PFSK-1 (cell line): ENCODE data around the gene THBS4. TPM values are rescaled to one million over a fixed set of nuclear protein-coding genes. Genes with fewer than 3 reads are reported as not detected.
A peak's percentile ranks its signal among the peaks of the same experiment; 100 is the strongest.

Experiments
- FOXP2 ChIP-seq: optimal IDR thresholded peaks from 2 replicates; pipeline ENCODE3; 2011; ENCODE audit warnings: borderline replicate concordance, control low read depth, inconsistent platforms; ENCODE audit not compliant: insufficient read depth; ENCODE audit errors: extremely low read length, extremely low read depth
- POLR2AphosphoS5 ChIP-seq: IDR thresholded peaks from 2 replicates; pipeline ENCODE4 v1.6.1; 2012; ENCODE audit warnings: low read depth, mild to moderate bottlenecking, control low read depth, low read length, moderate library complexity
- SIN3A ChIP-seq: IDR thresholded peaks from 2 replicates; pipeline ENCODE4 v1.6.1; 2012; ENCODE audit warnings: mild to moderate bottlenecking, low read length, moderate library complexity, borderline replicate concordance; ENCODE audit not compliant: insufficient read depth
- TAF1 ChIP-seq: IDR thresholded peaks from 2 replicates; pipeline ENCODE4 v1.6.1; 2012; ENCODE audit warnings: low read length, control low read depth, borderline replicate concordance; ENCODE audit not compliant: insufficient read depth
- polyA plus RNA-seq: library from polyadenylated mRNA; unstranded; fragments of >200 nt; gene quantifications from one replicate; pipeline ENCODE4 v1.2.1, GENCODE V29; 2012; ENCODE audit warnings: low read depth, missing spikeins; ENCODE audit not compliant: insufficient read length
- TF ChIP-seq, protein P1 (sequence below), 2 experiments: IDR thresholded peaks; 2 replicates each; pipeline versions ENCODE4 v1.6.1 to v1.8.0; 2011 to 2012; ENCODE audit warnings: low read depth in 2 of 2, low read length in 2 of 2, control low read depth in 1 of 2, inconsistent platforms in 1 of 2, mild to moderate bottlenecking in 1 of 2, moderate library complexity in 1 of 2; ENCODE audit not compliant: insufficient read depth in 1 of 2

THBS4 gene
- polyA plus RNA-seq = not detected

DNA sequence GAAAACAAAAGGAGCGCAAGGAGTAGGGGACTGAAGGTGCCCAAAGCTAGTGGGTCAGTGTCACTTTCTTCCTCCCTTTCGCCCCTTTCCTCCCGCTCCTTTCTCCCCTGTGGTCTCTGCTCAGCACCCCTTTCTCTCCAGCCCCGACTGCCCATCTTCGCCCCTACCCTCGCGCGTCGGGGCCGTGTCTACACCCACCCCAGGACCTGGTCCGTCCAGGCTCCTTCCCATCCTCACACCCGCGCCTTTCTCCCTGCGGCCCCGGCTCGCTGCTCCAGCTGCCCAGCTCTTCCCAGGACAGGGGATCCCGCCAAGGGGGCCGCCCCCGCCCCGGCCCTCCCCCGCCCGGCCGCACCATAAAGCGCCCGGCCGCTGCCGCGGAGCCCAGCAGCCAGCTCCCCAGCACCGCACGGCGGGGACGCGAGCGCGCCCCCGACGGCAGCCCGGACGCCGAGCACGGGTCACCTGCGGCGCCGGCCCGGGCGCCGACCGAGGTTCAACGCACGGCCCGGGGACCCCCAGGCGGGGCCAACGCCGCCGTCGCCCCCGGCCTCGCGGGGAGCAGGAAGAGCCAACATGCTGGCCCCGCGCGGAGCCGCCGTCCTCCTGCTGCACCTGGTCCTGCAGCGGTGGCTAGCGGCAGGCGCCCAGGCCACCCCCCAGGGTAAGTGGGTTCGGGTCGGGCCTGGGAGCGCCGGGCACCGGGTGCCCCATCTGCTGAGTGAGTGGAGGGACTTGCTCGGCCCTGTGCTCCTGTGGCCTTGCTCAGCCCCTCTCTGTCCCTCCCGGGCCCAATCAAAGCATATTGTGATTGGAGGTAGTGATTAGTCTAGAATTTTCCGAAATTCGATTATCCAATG is at the start of gene THBS4:
THBS4 (plus strand) TSS at position 387 of the 860 bp plus-strand sequence; CDS start at position 577, 190 bp downstream.
- no peak for TF ChIP-seq POLR2AphosphoS5
- no peak for TF ChIP-seq SIN3A
- TF ChIP-seq FOXP2 = no peak
- no peak for TF ChIP-seq TAF1
- TF ChIP-seq, protein P1, sequence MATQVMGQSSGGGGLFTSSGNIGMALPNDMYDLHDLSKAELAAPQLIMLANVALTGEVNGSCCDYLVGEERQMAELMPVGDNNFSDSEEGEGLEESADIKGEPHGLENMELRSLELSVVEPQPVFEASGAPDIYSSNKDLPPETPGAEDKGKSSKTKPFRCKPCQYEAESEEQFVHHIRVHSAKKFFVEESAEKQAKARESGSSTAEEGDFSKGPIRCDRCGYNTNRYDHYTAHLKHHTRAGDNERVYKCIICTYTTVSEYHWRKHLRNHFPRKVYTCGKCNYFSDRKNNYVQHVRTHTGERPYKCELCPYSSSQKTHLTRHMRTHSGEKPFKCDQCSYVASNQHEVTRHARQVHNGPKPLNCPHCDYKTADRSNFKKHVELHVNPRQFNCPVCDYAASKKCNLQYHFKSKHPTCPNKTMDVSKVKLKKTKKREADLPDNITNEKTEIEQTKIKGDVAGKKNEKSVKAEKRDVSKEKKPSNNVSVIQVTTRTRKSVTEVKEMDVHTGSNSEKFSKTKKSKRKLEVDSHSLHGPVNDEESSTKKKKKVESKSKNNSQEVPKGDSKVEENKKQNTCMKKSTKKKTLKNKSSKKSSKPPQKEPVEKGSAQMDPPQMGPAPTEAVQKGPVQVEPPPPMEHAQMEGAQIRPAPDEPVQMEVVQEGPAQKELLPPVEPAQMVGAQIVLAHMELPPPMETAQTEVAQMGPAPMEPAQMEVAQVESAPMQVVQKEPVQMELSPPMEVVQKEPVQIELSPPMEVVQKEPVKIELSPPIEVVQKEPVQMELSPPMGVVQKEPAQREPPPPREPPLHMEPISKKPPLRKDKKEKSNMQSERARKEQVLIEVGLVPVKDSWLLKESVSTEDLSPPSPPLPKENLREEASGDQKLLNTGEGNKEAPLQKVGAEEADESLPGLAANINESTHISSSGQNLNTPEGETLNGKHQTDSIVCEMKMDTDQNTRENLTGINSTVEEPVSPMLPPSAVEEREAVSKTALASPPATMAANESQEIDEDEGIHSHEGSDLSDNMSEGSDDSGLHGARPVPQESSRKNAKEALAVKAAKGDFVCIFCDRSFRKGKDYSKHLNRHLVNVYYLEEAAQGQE (IDR thresholded peaks at IDR 0.05; ENCODE audit: insufficient read depth in 1 of 2, low read depth in 2 of 2, low read length in 2 of 2) = no peak

DNA sequence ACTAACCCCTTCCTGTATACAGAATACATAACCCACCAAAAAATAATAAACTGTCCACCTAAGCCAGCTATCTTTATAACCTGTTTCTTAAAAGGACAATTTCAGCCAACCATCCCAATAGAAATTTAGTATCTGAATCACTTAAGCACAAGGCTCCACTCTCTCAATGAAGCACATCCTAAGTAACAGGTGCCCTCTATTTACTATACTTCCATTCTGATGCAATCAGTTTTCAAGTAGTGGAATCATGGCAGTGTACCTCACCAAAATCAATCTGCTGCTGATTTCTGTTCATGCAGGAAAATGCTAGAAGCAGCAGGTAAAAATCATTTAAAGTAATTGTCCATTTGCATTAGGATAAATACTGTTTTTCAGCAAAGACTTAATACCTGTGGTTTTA is 48.9 kb upstream of the THBS4 start:
- TF ChIP-seq SIN3A = no peak
- TF ChIP-seq POLR2AphosphoS5 = no peak
- TF ChIP-seq, protein P1 (IDR thresholded peaks at IDR 0.05; ENCODE audit: insufficient read depth in 1 of 2, low read depth in 2 of 2, low read length in 2 of 2) = no peak
- no peak for TF ChIP-seq FOXP2
- no peak for TF ChIP-seq TAF1

DNA sequence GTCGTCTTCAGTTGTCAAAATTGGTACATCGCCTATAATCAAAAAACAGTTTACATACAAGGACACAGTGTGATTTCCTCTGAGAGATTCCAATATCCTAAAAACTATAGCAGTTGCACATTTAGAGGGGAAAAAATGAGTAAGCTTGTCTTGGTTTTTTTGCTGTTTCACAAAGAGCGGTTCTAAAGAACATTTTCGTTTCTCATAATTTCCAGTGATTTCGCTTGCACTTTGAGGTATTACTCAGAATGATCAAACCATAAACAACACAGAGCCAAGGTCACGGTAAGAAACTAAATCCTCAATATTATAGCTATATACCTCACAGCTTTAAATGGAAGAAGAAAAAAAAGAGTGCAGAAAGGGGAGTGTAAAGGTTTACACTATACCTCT is 44.9 kb upstream of the THBS4 start:
- TF ChIP-seq SIN3A = no peak
- no peak for TF ChIP-seq FOXP2
- TF ChIP-seq, protein P1 (IDR thresholded peaks at IDR 0.05; ENCODE audit: insufficient read depth in 1 of 2, low read depth in 2 of 2, low read length in 2 of 2) = no peak
- TF ChIP-seq POLR2AphosphoS5 = no peak
- no peak for TF ChIP-seq TAF1

DNA sequence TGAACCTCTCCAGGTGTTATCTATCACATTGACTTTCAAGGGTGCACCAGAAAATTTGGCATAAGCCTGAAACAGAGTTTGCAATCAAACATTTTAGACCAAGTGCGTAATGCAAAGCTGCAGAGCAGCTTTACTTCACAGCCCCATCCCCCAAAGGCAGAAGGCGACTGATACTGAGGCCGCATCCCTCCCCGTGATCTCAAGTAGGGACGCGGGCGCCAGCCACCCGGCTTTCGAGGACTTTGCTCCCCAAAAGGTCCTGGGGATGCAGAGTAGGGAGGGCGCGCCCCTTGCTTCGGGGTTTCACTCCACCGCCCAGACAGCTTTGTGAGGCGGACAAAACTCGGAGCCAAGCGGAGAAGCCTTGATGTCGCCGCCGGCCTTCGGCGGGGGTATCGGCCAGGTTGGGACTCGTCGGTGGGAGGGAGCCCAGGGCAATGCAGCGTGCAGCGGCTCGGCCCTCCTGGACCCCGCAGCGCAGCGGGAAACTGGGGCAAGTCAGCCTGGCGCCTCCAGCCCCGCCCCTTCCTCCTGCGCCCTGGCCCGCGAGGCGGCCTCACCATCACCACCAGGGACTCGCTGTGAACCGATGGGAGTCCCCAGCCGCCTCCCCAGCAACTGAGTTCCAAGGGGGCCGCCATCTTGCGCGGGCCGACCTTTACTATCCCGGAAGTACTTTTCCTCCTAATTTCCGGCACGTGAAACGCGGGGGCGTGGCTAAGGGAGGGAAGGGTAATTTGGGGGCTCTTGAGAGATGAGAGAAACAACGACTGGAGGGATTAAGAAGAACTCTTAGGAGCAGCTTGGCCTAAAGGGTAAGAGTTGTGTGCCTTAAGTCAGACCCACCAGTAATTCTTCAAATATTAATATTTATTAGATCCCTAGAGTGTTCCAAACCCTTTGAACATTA is 44.3 kb upstream of the THBS4 start, which contains the start of gene MTX3:
MTX3 (minus strand) TSS at position 665 of the 910 bp plus-strand sequence; CDS start at position 641, 24 bp downstream.
- peak; percentile 81 for TF ChIP-seq POLR2AphosphoS5
- TF ChIP-seq FOXP2 = no peak
- TF ChIP-seq SIN3A = 0 out of 2 replicates have a peak, but pooled peaks have one; percentile 50
- TF ChIP-seq TAF1 = peak; percentile 84
- TF ChIP-seq, protein P1 (IDR thresholded peaks at IDR 0.05; ENCODE audit: insufficient read depth in 1 of 2, low read depth in 2 of 2, low read length in 2 of 2) = peak in 1 of 2 experiments; percentile 54; a peak in 1 of 4 replicates
